HG02588 (cell line): Measurements from ENCODE around the gene MOB3A.
"Not testable (repeated sequence)": the region's sequence is repeated elsewhere in the genome, so short reads cannot be mapped to it uniquely, and the experiment has no call there.

ENCODE experiments used
- ATAC-seq: cut with Tn5 transposase; IDR thresholded peaks from one replicate; pipeline ENCODE4 v1.9.1; 2021; ENCODE audit warnings: mild to moderate bottlenecking, moderate library complexity; ENCODE audit not compliant: unreplicated experiment

MOB3A gene

DNA sequence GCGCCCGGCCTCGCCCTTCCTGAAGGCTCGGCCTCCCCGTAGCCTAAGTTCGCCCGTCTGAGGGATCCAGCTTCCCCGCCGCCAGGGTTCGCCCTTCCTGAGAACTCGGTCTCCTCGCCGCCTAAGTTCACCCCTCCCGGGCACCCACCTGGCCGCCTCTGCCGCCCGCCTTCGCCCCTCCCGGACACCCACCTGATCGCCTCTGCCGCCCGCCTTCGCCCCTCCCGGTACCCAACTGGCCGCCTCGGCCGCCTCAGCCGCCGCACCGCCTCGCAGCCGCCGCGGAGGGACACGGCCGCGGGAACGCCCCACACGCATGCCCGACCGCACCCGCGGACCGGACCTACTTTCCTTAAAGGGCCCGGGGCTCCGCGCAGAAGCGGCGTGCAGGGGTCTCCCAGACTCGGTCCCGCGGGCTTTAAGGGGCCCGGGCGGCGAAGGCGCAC, at the start of gene MOB3A:
Gene MOB3A (minus strand): TSS at position 293 of the 446 bp plus-strand sequence. CDS start 17,766 bp downstream, outside the sequence.
- peak; percentile 13 for ATAC-seq

DNA sequence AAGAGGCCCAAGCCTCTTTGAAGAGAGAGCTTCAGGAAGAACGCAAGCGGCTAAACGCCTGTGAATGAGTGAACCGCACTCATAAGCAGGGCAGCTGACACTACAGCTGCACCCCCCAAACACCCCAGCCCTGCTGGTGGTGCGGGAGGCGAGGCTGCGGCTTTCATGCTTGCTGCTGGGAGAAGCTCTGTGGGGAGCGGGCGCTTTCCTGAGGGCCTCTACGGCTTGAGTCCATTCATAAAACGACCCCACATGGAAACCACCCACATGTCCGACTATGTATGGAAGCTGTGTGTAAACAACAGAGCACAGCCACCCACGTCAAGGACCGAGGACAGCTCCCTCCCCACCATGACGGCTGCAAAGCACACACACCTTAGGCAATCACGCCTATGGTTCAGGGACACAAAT, 49.7 kb upstream of the MOB3A start:
- ATAC-seq, result no peak

DNA sequence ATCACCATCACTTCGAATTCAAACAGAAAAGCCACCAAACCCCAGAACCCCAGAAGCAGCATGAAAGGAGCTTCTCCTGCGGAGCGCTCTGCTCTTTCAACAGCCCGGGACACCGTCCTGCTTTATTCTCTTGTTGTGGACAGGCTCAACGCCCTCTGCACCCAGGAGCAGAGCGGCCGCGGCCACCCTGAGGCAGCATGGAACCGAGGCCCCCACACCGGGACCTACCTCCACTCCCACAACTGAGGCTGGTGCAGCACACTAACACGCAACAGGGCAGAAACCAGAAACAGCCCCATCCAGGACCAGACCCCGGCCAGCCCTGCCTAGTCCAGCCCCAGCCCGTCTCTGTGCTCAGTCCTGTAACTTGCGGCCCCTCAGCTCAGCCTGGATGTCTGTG, 48.1 kb upstream of the MOB3A start:
- ATAC-seq, result no peak

DNA sequence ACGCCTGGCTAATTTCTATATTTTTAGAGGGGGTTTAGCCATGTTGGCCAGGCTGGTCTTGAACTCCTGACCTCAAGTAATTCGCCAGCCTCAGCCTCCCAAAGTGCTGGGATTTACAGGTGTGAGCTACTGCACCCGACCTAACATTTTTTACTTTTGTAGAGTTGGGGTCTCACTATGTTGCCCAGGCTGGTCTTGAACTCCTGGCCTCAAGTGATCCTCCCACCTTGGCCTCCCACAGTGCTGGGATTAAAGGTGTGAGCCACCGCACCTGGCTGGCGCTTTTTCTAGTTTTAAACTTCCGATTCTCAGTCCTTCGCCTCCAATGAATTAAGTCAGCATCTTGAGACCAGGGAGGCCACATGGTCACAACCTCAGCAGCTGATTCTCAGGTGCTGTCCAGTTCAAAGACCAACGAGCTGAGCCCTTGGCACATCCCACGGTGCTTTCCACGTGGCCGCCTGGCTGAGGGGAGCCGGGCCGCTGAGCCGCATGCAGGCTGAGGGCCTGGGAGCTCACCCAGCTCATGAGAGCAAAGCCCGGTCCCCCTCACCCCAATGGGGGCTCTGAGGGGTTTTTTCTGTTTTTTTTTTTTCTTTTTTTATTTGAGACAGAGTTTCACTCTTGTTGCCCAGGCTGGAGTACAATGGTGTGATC, 46.2 kb upstream of the MOB3A start:
- ATAC-seq, result no peak

GRCh38 chr19:2140138-2140569, 44.0 kb upstream of the MOB3A start:
- ATAC-seq, result no peak

- ATAC-seq, result no peak
These were observed 43.4 kb upstream of the MOB3A start for GRCh38 chr19:2139385-2140137.

DNA sequence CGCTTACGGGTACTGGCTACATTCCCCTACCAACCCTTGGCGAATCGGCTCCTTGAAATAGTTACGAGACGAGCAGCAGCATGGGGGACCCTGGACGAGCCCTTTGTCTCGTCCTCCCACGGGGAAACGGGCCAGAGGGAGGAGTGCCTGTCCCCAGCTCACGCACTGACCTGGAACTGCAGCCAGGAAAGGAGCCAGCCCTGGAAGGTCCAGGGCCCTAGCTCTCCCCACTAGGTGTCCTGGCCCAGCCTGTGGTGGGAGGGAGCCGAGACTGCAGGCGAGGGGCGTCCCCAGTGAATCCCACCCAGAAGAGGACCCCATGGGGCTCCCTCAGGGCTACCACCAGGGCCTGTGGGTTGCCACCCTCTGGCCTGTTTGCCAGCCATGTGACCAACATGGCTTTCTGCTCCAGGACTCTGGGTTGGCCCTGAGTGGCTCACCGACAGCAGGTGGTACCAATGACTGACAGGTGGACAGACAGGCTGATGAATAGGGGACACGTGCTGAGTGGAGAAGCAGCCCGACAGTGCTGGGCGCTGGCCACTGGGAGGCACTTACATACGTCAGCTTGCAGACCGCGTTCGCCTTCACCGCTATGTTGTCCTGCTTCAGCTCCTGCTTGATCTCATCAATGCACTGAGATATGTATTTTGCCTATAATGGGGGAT, 42.1 kb upstream of the MOB3A start:
- ATAC-seq, result no peak

DNA sequence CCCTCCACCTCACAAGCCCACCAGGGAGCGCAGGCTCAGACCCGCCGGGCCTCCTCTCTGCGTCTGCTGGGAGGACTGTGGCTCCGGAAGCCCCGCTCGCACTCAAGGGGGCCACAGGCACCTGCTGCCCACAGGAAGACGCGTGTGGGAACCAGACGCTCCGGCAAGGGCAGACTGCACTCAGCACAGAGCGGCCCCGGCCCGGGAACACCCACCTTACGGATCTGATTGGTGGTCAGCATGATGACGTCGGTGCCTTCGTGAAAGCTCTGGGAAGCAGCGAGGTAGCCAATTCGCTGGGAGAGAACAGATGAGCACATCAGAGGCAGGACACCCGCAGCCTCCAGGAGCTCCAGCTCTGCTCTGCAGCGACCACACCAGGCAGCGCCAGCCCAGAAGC, 40.7 kb upstream of the MOB3A start:
- no peak for ATAC-seq

DNA sequence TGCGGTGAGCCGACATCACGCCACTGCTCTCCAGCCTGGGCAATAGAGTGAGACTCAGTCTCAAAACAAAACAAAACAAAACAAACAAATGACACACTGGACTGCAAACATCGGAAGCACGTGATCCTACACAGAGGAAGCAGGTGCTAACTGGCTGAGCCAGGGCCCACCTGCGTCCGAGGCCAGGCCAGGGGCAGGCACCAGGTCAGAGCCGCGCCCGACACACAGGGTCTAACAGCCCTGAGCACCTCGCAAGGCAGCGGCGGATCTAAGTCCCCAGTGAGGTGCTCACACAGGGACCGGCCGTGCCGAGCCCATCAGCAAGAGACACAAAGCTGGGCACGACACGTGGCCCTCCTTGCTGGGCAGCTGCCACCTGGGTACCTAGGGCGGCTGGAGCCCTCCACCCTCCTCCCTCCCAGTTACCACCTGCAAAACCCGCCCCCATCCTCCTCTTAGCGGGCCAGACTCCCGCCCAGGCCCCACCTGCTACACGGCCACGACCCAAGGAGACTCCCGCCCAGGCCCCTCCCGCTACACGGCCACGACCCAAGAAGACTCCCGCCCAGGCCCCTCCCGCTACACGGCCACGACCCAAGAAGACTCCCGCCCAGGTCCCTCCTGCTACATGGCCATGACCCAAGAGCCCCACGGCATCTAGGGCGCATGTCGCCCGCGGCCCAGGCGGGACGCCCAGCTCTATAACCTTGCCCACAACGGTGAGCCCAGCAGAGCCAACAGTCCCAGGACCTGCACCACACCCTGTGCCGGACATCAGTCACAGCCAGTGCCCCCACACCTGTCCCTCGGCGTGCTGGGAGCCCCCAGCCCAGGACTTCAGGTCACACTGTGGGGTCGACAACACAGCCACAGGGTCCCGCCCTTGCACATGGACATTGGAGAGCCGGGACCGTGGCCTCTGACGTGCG, 39.6 kb upstream of the MOB3A start:
- no peak for ATAC-seq

DNA sequence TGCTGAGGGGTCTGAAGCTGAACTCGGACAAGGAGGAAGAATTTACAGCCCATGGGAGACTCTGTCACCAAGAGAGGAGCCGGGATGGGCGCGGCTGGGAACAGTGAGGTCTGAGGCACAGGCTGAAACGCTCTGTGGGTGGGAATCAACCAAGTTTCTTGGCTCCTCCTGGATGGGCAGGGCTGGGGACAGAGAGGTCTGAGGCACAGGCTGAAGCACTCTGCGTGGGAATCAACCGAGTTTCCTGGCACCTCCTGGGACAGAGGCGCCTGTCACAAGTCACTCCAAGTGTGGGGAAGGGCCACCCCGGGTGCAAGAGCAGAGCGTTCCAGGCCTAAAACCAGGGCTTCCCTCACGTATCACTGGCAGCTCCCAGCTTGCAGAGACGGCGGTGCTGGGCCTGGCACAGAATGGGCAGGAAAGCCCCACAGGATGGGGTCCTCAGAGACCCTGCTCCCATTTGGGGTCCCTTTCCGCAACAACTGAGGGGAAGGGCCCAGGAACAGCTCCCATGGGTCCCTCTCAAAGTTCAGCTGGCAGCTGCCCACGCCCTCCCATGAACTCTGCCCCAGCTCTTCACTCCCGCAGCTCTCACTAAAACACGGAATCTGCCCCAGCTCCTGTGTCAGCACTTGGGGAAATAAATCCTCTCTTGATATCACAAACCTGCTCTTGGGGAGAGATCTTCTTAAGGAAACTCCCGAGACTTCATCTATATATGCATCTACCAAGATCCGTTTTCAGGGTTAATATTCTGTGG, 36.8 kb upstream of the MOB3A start:
- ATAC-seq, result no peak

GRCh38 chr19:2132191-2132590, 36.1 kb upstream of the MOB3A start:
- ATAC-seq, result no peak

DNA sequence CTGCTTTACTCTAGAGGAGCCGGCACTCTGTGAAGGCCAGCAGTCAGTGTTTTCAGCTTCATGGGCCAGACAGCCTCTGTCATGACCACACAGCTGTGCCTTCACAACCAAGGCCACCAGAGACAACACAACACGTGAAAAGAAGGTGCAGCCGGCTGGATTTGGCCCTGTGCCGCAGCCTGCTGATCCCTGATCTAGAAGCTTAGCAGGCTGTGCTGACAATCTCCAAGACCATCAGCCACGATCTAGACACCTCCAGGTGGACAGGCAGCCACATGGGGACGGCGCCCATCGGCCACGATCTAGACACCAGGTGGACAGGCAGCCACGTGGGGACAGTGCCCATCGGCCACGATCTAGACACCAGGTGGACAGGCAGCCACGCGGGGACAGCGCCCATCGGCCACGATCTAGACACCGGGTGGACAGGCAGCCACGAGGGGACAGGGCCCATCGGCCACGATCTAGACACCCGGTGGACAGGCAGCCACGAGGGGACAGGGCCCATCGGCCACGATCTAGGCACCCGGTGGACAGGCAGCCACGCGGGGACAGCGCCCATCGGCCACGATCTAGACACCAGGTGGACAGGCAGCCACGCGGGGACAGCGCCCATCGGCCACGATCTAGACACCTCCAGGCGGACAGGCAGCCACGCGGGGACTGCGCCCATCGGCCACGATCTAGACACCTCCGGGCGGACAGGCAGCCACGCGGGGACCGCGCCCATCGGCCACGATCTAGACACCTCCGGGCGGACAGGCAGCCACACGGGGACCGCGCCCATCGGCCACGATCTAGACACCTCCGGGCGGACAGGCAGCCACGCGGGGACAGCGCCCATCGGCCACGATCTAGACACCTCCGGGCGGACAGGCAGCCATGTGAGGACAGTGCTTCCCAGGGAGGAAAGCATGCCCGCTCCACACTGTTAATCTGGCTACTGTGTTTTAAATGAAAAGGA, 35.2 kb upstream of the MOB3A start:
- not testable (repeated sequence) for ATAC-seq

DNA sequence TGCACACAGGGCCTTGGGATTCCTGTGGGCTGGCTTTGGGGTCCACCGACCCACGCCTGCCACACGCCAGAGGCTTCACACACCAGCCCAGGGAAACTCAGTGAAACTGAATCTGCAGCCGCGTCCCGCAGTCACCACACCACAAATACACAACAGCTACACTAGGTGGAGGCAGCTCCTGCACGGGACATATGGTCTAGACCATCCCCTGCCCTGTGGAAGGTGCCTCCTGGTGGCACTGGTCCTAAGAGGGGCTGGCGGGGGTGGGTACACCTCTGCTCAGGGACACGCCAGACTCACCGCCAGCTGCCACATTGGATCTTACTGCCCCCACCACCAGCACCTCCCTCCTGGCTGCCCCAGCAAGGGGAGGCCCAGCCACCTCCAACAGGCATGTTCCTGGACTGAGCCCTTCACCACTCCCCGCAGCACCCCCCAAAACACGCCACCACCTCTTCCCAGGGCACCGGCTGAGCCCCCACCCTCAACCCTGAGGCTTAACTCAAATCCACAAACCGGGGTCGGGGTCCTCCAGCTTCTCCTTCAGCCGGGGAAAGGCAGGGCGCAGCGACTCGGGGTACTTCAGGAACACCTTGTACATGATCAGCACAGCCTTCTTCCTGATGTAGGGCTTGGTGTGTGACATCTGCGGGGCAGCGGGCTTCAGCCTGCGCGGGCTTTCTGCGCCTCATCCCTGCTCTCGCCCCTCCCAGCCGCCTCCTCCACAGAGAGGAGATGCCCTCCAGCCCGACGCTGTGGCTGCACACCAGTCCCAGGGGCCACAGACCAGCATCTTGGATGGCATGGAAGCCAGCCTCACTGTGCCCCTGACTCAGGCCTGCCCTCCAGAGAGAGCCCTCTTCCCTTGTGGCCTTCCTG, 34.0 kb upstream of the MOB3A start:
- ATAC-seq, result no peak

- ATAC-seq, result no peak
These were observed 33.4 kb upstream of the MOB3A start for GRCh38 chr19:2129486-2129885.

DNA sequence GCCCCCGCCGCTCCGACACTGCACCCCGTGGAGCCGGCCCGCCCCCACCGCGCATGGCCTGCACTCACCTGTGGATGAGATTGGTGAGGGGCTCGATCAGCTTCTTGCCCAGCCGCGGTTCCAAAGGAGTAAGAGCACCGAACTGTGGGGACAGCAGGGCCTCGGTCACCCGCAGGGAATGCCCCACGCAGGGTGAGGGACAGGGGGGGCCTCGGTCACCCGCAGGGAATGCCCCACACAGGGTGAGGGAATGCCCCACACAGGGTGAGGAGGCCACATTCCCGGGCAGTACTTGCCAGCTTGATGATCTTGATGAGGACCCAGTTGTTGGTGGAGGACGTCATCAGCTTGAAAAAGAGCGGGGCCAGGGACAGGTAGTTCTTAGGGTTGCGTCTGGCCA, 32.9 kb upstream of the MOB3A start:
- ATAC-seq, result no peak

- not testable (repeated sequence) for ATAC-seq
These were observed 32.1 kb upstream of the MOB3A start for GRCh38 chr19:2128252-2128651.

GRCh38 chr19:2127758-2128157, 31.6 kb upstream of the MOB3A start:
- ATAC-seq, result no peak
